HG03457 (cell line): ENCODE measurements around the gene GLOD4.
"Not testable (repeated sequence)": the region's sequence is repeated elsewhere in the genome, so short reads cannot be mapped to it uniquely, and the experiment has no call there.

Source experiments
- ATAC-seq: cut with Tn5 transposase; IDR thresholded peaks from one replicate; pipeline ENCODE4 v1.9.1; 2021; ENCODE audit warnings: moderate number of reproducible peaks; ENCODE audit not compliant: unreplicated experiment

The GLOD4 gene

DNA sequence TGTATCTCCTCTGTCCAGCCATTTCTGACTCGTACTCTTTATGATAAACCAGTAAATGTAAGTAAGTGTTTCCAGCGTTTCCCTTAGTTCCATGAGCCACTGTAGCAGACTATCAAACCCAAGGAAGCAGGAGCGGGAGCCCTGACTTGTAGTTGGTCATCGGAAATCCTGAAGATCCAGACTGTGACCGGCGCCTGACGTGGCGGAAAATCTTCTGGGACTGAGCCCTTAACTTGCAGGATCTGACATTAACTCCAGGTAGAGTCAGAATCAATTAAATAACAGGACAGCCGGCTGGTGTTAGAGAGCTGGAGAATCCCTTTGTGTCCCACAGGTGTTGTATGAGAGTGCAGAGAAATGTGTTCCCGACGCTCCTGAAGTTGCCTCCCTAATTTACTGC lies 4.0 kb downstream of the GLOD4 start:
- ATAC-seq: no peak

DNA sequence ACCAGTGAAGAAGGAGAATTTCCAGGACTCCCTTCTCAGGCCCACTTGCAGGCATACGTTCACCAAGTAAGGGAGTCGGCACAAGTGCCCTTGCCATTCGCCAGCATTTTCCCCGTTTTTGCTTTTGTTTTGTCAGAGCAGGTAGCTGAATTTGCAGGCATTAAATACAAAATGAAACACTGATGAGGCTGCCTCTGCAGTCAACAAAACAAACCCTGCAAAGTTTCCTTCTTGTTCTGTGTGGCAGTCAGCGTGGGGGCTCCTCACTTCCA lies 7.8 kb downstream of the GLOD4 start:
- ATAC-seq: no peak

DNA sequence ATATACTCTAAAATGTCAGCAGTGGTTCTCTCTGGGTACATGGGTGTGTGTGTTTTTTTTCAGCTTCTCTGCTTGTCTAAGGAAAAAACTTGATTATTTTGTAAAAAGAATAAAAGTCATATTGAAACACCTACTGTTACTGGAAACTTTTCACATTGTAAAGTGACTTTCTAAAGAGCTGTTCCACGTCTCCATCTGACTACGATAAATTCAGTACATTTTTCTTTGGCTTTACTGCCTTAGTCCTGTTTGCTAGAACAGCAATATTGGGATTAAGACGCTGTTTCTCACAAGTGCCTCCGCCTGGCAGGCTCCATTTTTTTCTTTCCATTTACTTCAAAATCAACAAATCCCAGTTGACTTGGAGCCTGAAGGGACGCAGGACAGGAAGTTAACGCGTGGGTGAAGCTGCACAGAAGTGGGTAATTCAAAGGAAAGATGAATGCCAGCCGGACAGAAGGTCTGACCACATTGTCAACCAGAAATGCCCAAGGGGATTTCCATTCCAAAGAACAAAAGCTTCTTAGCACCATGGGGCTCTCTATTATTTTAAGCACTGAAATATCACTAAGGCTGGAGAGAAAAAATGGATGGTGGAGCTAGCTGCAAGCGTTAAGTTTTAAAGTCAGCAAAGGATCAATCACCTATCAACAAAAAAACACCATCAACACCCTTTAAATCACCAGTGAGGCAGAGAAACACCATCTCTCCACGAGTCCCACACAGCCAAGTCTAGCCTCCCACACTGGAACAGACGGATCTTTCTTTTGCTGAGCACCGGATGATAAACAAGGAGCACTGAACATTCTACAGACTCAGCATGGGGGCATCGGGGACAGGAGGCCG lies 8.4 kb downstream of the GLOD4 start:
- no peak for ATAC-seq

DNA sequence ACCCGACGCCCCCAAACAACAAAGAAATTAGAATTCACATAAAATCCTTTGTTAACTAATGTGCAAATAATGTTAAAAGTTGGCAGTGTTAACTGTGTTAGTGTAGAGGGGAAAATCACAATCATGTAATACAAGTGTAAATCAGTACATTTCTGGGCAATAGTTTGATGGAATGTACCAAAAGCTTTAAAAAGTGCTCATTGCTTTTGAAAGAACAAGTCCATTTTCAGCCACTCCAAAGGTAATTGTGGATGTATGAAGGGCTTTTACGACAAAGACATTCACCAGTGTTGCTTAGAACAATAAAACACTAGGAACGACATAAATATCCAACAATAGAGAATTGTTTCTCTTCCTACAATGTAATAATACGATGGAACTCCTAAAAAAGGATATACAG lies 9.1 kb downstream of the GLOD4 start:
- ATAC-seq: no peak

DNA sequence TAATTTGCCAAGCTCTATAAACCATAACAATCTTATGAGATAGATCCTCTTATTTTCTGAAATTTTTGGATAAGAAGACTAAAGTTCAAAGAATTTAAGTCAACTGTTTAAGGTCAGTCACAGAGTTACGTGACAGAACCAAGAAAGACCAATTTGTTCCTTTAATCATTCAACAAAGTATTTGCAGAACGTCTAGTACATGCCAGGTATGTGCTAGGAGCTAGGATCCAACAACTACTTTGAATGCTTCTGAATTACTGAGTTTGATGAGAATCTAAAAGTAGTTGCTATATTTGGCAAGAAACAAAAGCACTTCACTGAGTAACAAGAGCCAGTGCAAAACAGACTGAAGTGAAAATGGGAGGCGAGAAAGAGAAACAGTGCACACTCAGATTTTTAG lies 15.0 kb downstream of the GLOD4 start:
- ATAC-seq: no peak

DNA sequence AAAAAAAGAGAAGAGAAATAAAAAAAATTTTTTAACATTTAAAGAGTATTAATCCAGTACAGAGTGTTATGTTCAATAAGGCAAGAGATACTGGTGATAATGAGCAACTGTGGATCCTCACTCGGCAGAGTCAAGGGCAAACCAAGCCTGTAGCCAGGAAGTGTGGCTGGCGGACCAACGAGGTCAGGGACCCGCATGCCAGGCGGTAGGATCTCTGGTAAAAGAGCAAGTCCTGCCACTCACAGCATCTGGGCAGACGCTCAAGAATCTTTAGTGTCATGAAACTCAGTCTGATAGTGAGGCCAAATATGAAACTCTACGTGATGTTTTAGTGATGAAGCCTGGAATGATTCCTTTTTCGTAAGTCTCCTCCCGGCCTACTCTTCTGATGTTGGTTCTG lies 21.7 kb downstream of the GLOD4 start:
- ATAC-seq: no peak

DNA sequence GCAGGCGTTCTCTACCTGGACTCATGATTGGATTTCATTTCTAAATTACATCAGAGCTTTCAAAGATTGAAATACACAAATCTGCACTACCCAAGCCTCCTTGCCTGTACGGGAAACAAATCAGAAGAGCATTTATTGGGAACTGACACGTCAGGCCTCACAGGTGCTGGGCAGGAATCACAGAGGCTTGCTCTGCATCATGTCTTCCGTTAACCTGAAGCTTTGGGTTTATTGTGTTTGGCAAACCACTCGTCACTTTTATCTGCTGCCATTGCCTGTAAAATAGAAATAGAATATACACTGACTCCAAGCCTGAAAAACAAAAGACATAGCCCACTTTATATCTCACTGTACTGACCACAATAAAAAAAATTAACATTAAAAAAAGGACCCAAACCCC lies 22.1 kb downstream of the GLOD4 start:
- no peak for ATAC-seq

DNA sequence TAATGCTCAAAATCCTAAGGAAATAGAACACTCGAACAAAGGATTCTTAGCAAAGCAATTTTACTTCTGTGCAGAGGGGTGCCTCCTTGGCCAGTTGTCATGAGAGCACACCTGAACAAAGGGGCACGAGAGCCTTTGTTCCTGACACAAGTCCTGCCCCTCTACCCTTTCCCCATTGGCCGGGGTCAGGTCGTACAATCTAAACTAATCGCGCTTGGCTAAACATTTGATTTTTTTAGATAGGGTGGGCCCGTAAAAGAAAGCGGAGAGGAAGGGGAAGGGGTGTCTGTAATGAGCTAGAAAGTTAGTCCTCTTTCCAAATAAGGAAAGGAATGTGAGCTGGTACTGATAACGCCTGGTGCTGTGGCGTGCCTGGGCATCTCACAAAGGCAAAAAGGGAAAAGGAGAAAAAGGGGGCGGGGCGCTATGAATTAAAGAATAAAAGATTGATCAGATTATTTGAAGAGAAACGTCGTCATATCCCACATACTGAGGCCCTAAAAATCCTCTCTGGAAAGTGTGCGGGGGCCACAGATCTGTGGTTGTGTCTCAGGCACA lies 26.0 kb downstream of the GLOD4 start:
- ATAC-seq: not testable (repeated sequence)

DNA sequence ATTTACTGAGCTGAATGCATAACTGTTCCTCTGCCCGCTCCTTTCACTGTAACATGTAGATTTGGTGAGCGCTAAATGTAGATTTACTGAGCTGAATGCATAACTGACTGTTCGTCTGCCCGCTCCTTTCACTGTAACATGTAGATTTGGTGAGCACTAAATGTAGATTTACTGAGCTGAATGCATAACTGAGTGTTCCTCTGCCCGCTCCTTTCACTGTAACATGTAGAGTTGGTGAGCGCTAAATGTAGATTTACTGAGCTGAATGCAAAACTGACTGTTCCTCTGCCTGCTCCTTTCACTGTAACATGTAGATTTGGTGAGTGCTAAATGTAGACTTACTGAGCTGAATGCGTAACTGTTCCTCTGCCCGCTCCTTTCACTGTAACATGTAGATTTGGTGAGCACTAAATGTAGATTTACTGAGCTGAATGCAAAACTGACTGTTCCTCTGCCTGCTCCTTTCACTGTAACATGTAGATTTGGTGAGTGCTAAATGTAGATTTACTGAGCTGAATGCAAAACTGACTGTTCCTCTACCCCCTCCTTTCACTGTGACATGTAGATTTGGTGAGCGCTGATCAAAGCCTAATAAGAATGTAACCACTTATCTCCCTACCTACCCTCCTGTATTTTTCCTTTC lies 26.6 kb downstream of the GLOD4 start:
- ATAC-seq: not testable (repeated sequence)

DNA sequence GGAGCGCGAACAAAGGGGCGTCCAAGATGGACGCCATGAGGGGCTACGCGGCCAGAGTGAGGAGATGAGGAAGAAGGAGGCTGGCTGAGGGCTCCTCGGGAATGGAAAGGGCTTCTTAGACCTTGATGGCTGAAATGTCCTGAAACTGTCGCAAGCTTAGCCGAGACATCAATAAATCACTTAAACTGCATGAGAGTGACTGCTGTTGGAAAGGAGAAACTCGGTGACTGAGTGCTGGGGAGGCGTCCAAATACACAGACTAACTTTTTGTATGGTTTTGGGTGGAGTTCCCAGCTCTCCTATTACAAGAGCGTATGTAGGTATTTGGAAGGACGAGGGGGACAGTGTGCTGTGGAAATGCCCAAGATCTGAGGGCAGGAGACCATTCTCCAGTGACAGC lies 28.7 kb downstream of the GLOD4 start:
- ATAC-seq: no peak

DNA sequence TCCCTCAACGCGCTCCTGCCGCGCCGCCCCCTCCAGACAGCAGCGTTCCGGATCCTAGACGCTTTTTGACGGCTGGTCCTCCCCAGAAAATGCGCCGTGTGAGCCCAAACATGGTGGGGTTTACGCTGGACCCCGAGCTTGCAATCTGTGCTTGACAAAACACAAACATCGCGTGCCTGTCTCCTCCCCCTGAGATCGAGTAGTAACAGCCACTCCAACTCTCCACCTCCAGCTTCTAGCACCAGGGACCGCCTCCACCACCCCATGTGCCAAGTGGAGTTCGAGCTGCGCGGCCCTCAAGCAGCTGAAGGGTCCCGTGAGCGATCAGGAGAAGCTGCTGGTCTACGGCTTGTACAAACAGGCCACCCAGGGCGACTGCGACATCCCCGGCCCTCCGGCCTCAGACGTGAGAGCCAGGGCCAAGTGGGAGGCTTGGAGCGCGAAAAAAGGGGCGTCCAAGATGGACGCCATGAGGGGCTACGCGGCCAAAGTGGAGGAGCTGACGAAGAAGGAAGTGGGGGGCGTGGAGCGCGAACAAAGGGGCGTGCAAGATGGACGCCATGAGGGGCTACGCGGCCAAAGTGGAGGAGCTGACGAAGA lies 29.4 kb downstream of the GLOD4 start:
- ATAC-seq: no peak

DNA sequence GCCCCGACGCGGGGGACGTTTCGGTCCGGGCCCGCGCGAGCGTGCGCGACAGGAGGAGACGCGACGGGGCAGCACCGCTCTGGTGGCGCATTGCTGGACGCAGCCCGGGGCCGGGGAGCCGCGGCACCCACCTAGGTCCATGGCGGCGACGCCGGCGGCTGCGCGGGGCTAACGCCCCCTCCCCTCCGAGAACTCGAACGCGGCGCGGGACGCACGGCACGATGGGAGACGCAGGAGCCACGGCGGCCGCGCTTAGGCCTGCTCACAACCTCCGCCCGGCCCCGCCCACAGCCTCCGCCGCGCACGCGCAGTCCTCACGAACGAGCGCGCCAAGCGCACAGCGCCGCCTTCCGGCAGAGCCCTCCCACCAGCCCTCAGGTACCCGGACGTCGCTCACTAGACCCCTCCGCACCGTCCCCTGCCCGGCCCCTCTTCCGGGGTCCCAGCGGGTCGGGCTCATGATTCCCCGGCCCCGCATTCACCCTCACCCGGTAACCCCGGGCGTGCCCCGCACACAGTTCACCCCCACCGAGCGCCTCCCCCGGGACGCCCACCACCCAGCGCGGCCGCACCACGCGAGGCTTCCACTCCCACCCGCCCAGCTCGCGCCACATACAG lies 30.0 kb downstream of the GLOD4 start, which contains the start of gene GEMIN4:
Gene GEMIN4 (minus strand): TSS at position 263 of the 618 bp plus-strand sequence. CDS start 122 bp downstream, at position 141.
- ATAC-seq: peak; percentile 73

DNA sequence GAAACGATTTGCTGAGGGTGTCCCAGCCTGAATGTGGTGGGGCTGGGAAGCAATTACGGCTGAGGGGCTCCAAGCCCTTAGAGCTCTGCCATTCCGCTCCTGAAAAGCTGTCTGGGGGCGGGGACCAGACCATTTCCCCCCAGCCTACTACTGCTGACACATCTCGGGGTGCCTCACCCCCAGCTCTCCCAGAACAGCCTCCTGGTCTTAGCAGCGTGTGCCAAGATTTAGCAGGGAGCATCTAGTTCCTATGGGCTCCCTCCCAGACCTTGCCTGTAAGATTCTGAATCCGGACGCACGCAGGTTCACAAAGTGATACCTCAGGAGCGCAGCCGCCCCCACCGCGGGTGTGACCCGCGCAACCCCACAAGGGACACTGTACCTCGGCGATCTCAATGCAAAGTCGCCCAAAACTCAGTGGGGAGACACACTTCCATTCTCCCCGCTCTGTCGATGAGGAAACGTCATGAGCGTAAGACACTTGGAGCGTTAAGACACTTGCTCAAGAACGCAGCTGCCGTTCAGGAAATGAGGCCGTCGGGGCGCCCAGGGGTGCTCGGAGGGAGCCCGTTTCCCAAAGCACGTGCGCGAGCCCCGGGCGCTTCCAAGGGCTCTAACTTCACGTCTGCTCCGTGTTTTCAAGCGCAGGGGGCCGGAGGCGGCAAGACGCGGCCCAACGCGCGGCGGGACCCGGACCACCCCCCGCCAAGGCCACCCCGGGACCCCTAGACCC lies 30.6 kb downstream of the GLOD4 start:
- ATAC-seq: peak; percentile 23

DNA sequence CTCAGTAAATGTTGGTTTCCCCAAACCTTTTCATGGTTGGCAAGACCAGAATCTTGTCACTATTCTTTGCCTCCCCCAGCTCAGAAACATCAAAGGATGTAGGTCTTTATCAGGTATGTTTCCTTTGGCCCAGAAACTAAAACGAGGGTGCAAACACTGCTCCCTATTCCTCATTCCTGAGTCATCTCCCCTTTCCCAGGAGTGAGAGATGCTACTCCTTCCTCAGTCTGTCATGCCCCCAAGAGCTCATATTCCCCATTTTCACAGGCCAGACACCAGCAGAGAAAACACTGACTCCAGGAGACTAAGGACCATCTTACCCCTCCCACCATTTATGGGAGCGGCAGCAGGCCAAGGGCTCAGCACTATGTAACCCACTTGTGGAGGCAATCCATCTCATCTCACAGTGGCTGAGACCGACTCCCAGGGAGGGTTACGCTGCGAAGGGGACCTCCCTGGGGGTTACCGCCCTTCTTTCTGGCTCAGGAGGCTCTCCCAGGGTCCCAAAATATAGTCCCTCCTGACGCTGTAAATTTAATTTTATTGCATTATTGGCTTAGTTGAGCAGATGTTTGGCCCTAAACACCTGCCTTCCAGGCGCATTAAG lies 31.5 kb downstream of the GLOD4 start:
- ATAC-seq: no peak

DNA sequence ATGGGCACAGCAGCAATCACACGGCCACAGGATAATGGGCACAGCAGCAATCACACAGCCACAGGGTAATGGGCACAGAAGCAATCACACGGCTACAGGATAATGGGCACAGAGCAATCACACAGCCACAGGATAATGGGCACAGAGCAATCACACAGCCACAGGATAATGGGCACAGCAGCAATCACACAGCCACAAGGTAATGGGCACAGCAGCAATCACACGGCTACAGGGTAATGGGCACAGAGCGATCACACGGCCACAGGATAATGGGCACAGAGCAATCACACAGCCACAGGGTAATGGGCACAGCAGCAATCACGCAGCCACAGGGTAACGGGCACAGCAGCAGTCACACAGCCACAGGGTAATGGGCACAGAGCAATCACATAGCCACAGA lies 32.7 kb downstream of the GLOD4 start:
- not testable (repeated sequence) for ATAC-seq

DNA sequence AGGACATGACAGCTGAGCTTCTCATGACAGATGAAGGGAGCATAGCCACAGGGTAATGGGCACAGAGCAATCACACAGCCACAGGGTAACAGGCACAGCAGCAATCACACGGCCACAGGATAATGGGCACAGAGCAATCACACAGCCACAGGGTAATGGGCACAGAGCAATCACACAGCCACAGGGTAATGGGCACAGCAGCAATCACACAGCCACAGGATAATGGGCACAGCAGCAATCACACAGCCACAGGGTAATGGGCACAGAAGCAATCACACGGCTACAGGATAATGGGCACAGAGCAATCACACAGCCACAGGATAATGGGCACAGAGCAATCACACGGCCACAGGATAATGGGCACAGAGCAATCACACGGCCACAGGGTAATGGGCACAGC lies 33.5 kb downstream of the GLOD4 start:
- not testable (repeated sequence) for ATAC-seq

DNA sequence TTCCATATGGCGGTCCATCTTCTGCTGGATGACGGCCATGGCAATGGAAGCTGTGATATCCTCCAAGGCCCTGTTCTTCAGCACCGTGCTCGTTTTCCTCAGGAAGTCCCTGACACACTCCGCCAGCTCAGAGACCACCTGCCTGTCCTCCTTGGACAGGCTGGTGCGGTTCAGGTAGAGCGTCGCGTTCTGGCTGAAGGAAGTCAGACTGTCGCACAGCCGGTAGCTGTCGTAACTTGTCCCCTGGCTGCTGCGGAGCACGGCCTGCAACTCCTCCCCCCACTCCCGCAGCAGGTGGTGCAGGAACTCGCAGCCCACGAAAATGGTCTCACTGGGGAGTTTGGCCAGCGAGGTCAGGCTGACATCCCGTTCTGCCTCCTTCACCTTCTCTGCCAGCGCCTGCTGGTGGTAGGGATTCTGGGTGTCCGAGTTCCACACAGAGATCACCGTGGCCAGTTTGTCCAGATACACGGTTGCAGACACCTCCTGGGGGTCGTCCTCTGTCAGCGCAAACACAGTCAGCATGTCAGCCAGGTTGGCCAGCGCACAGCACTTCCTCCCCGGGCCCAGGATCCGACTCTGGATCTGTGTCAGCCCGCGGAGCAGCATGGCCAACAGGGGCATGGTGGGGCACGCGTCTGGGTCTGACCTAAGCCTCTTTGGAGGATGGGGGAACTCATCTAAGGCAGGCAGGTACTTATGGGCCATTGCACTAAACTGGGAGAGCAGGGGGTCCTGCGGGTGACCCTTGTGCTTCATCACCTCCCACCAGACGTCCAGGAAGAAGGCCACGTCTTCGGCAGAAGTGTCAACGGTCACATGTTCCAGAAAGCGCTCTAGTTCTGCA lies 35.1 kb downstream of the GLOD4 start:
- no peak for ATAC-seq

DNA sequence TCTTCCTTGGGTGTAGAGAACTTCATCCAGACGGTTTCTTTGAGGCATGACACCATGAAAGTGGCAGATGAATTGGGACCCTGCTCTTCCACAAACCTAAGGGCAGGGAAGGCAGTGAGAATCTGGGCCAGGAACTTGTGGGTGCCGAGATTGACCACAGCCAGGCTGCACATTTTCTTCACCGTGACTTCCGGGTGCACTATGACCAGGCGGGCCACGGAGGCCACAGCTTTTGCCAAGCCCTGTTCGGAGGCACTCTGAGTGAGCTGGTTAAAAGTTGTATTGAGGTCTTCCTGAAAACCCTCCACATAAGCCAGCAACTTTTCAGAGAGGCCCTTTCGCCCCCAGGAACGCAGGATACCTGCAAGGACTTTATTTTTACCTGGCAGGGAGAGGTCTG lies 35.9 kb downstream of the GLOD4 start:
- ATAC-seq: no peak

DNA sequence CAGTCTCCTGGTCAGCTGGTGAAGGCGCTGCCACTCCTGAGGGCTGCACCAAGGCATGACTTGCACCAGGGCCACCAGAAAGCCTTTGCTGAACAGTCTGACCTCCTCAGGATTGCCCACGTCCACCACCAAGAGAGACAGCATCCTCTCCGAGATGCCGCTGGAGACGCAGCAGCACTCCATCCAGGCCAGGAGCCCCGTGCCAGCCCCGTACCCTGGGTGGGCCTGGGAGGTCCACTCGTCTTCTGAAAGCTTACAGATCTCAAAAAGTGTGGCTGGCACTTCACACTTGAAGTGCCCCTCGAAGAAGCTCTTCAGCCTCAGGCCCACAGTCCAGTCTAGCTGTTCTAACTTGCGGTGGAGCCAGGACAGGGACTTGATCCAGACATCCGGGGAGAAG lies 36.7 kb downstream of the GLOD4 start:
- ATAC-seq: no peak

DNA sequence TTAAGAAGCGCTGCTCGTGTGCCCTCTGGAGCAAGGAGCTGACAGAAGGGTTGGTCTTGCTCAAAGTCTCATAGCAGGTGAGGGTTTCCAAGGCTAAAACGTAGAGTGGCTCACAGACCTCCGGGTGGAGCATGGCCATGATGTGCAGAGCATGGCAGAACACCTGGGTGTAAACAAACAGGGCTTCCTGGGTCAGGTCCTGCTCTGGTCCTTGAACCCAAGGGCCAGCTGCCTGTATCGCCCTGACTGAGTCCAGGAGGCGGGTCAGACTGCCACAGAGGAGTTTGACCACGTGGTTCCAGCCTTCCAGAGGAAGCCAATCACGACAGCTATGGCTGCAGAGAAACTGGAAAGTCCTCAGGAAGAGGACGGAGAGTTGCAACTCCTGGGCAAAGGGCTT lies 37.1 kb downstream of the GLOD4 start:
- no peak for ATAC-seq
